H1 (cell line): ENCODE data around the gene CYP1B1. TPM values are rescaled to one million over a fixed set of nuclear protein-coding genes. Genes with fewer than 3 reads are reported as not detected.

ENCODE experiments used
- MAFK ChIP-seq: IDR thresholded peaks from 2 replicates; pipeline ENCODE4 v1.6.1; 2012; ENCODE audit warnings: low read depth, mild to moderate bottlenecking, improper control_type of control experiment, low read length
- SAP30 ChIP-seq: fragments of 300-600 bp; sonication (generic); IDR thresholded peaks from 2 replicates; pipeline ENCODE4 v1.7.1; 2012; ENCODE audit warnings: low read length, moderate library complexity, mild to moderate bottlenecking, inconsistent platforms; ENCODE audit not compliant: insufficient read depth, insufficient replicate concordance
- SIX5 ChIP-seq: IDR thresholded peaks from 2 replicates; pipeline ENCODE4 v1.6.1; 2011; ENCODE audit warnings: mild to moderate bottlenecking, low read depth, low read length
- polyA plus RNA-seq, 7 experiments: library from polyadenylated mRNA; depleted of rRNA in 3 of 7; stranded (reverse) in 5 of 7; unstranded in 2 of 7; fragments of >200 nt in 5 of 7; fragments of 200-250 nt in 2 of 7; gene quantifications; 1 replicate in 5 of 7; 2 replicates in 1 of 7; 4 replicates in 1 of 7; pipeline versions ENCODE4 v1.2.1 to v1.2.3, GENCODE V29; 2011 to 2013; ENCODE audit warnings: missing spikeins in 2 of 7, mixed read lengths in 2 of 7
- total RNA-seq: library from RNA; stranded (reverse); fragmentation: NEBNext Ultra II Directional; extraction: Animal tissue kit (Norgen Biotek cat#: 25700); gene quantifications from 2 replicates; pipeline ENCODE4 v1.2.1, GENCODE V29; 2021

The CYP1B1 gene
- total and polyA plus RNA-seq, 2 of the 8 experiments (the other 6 are each of a cell fraction or from before 2014, with no cell fraction given) = 1.3 to 5.7 TPM

- TF ChIP-seq SAP30 (no peak), SIX5 (no peak), MAFK (no peak)
Measured at GRCh38 chr2:38091760-38092159, 15.8 kb upstream of the CYP1B1 start (continued).
